Breast epithelium (tissue), 3 donors: ENCODE results near the gene YEATS4.

Source experiments
- POLR2A ChIP-seq: fragments of 450-650 bp; IDR thresholded peaks from one replicate; pipeline ENCODE4 v1.6.1; 2016; ENCODE audit warnings: antibody characterized with exemption, mild to moderate bottlenecking, moderate library complexity
- POLR2AphosphoS5 ChIP-seq, 3 donors: sonication (generic); formaldehyde crosslinking; IDR thresholded peaks; one replicate each; pipeline ENCODE4 v1.6.1; 2017; ENCODE audit warnings: antibody characterized with exemption in 3 of 3
- TF ChIP-seq, protein P1 (sequence below), 3 donors: fragments of 450-650 bp; IDR thresholded peaks; one replicate each; pipeline ENCODE4 v1.5.1; 2016 to 2017; ENCODE audit warnings: antibody characterized with exemption in 3 of 3, mild to moderate bottlenecking in 3 of 3, moderate library complexity in 3 of 3

DNA sequence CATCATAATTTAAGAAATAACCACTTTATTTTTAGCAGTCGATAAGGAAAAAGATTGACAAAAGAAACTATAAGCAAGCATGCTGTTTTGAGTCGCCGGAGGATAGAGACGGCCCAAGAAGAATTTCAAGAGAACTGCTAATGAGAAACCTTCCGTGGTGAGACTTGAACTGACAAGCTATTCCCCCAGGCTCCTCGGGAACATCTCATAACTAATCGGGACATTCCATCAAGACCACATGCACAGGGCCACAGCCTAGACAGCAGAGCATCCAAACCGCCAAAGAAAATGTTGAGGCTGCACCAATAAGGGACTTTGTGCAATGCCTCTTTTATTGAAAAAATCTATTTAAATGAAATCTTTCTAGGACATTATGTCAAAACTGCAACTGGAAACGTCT, 51.0 kb downstream of the YEATS4 start:
- TF ChIP-seq, protein P1, sequence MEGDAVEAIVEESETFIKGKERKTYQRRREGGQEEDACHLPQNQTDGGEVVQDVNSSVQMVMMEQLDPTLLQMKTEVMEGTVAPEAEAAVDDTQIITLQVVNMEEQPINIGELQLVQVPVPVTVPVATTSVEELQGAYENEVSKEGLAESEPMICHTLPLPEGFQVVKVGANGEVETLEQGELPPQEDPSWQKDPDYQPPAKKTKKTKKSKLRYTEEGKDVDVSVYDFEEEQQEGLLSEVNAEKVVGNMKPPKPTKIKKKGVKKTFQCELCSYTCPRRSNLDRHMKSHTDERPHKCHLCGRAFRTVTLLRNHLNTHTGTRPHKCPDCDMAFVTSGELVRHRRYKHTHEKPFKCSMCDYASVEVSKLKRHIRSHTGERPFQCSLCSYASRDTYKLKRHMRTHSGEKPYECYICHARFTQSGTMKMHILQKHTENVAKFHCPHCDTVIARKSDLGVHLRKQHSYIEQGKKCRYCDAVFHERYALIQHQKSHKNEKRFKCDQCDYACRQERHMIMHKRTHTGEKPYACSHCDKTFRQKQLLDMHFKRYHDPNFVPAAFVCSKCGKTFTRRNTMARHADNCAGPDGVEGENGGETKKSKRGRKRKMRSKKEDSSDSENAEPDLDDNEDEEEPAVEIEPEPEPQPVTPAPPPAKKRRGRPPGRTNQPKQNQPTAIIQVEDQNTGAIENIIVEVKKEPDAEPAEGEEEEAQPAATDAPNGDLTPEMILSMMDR (IDR thresholded peaks at IDR 0.05) = no peak
- no peak for TF ChIP-seq POLR2A
- TF ChIP-seq POLR2AphosphoS5 (IDR thresholded peaks at IDR 0.05) = no peak
